Aorta (tissue), 5 donors: ENCODE results near the gene INTS15. TPM values are rescaled to one million over a fixed set of nuclear protein-coding genes. Genes with fewer than 3 reads are reported as not detected.

Source experiments
- ATAC-seq: fragments of 200-7000 bp; cut with Tn5 transposase; one replicate; pipeline ENCODE4 v1.9.1; 2022; ENCODE audit warnings: moderate library complexity; ENCODE audit not compliant: low FRiP score
- DNase-seq, 2 donors: peaks; one replicate each; pipeline ENCODE4 v3.0.0-alpha.2; 2020
- H3K27ac ChIP-seq, 2 donors: one replicate each; pipeline ENCODE4 v1.5.1; 2013; ENCODE audit warnings: low read length in 2 of 2, mild to moderate bottlenecking in 2 of 2, moderate library complexity in 2 of 2, control low read depth in 1 of 2, inconsistent platforms in 1 of 2, low read depth in 1 of 2
- H3K27me3 ChIP-seq, 2 donors: one replicate each; pipeline ENCODE4 v1.6.1; 2013; ENCODE audit warnings: control low read depth in 1 of 2, low read length in 1 of 2, mild to moderate bottlenecking in 1 of 2, moderate library complexity in 1 of 2; ENCODE audit not compliant: insufficient read depth in 2 of 2, control insufficient read depth in 1 of 2
- H3K36me3 ChIP-seq, 2 donors: one replicate each; pipeline ENCODE4 v1.6.1; 2013; ENCODE audit warnings: control low read depth in 1 of 2, low read length in 1 of 2, mild to moderate bottlenecking in 1 of 2; ENCODE audit not compliant: insufficient read depth in 2 of 2, control insufficient read depth in 1 of 2
- H3K4me1 ChIP-seq, 2 donors: one replicate each; pipeline ENCODE4 v1.6.1; 2013; ENCODE audit warnings: low read length in 2 of 2, control low read depth in 1 of 2, mild to moderate bottlenecking in 1 of 2, moderate library complexity in 1 of 2; ENCODE audit not compliant: insufficient read depth in 2 of 2, control insufficient read depth in 1 of 2
- H3K4me3 ChIP-seq, 2 donors: one replicate each; pipeline ENCODE4 v1.5.1; 2013; ENCODE audit warnings: low read length in 2 of 2, control low read depth in 1 of 2, mild to moderate bottlenecking in 1 of 2
- H3K9me3 ChIP-seq: one replicate; pipeline ENCODE4 v1.6.1; 2013; ENCODE audit warnings: mild to moderate bottlenecking, low read length; ENCODE audit not compliant: control insufficient read depth
- WGBS, 2 donors: extraction: QIAGEN DNeasy Blood & Tissue Kit; methylation state at CpG; one replicate each; pipeline ENCODE4 v1.1.7; 2013; 5-methylcytosine and 5-hydroxymethylcytosine counted together
- intact Hi-C, 2 donors: fragments of 100-400 bp; cut with DNase I; formaldehyde crosslinking; loops; one replicate each; pipeline versions ENCODE4 v1.14.2 to v1.15.0; 2022
- polyA plus RNA-seq, 2 donors: library from polyadenylated mRNA; stranded (reverse); fragments of 200-250 nt; gene quantifications; one replicate each; pipeline ENCODE4 v1.2.3, GENCODE V29; 2013
- total RNA-seq, 2 donors: library from RNA; stranded (reverse); fragmentation: NEBNext Ultra II Directional; extraction: Animal tissue kit (Norgen Biotek cat#: 25700); gene quantifications; one replicate each; pipeline ENCODE4 v1.2.1, GENCODE V29; 2021
- donor health status: healthy with polysubstance abuse.
- donor health status: Bipolar disorder and iron deficiency.
- donor health status: DM: no; HTN: no; CAD: no.
- donor health status: DM: no; HTN: no; CAD: no.
- donor health status: DM: yes; HTN: yes; CAD: no.

Gene INTS15
- total and polyA plus RNA-seq, 4 donors, result 12.8 to 28.8 (median 24.5) TPM

DNA sequence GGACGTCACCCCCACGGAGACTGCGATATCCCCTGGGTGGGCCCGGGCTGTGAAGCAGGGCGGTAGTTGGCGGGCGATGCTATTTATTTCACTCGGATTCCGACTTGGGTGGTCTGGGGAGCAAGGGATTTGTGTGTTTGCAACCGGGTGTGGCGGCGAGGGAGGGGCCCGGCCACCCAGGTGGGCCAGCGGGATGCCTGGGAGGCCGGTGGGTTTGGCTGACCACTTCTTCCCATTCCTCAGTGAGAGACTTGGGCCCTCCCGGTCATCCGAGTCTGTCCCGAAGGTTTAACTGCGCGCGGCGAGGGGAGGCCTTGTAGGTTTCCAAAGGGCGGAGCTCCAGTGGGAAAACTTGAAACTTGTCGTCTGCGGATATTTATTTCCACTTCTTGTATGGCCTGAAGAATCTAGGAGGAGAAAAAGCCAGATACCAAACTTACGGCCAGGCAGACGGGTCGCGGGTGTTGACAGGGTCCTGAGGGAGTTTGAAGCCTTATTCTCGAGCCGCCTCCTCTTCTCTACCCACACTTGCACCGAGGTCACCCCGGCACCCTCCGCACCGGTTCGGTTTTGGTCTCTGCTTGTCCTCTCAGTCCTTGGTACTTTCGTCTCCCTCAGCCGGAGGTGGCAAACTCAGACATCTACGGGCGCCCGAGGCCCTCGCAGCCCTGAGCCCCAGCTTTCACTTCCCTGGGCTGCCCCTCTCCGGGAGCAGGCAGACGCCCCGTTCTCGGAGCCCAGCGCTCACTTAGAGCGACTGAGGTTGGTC lies 65.2 kb downstream of the INTS15 start:
- WGBS, 2 donors, result 92 to 93% methylated on average over 48 of the region's 48 CpGs
- DNase-seq (no peak), ATAC-seq (no peak)
- H3K27me3 ChIP-seq, result no peaks in the 10 kb centered on the region
- no peak overlapping the region for H3K27ac ChIP-seq
- intact Hi-C loops, result no loop called here
- no peaks in the 10 kb centered on the region for H3K4me1 ChIP-seq
- H3K9me3 ChIP-seq, result peaks cover 1% of the 10 kb centered on the region
- no peak overlapping the region for H3K4me3 ChIP-seq
- peaks cover 7 to 9% of the 10 kb centered on the region in 2 donors for H3K36me3 ChIP-seq

DNA sequence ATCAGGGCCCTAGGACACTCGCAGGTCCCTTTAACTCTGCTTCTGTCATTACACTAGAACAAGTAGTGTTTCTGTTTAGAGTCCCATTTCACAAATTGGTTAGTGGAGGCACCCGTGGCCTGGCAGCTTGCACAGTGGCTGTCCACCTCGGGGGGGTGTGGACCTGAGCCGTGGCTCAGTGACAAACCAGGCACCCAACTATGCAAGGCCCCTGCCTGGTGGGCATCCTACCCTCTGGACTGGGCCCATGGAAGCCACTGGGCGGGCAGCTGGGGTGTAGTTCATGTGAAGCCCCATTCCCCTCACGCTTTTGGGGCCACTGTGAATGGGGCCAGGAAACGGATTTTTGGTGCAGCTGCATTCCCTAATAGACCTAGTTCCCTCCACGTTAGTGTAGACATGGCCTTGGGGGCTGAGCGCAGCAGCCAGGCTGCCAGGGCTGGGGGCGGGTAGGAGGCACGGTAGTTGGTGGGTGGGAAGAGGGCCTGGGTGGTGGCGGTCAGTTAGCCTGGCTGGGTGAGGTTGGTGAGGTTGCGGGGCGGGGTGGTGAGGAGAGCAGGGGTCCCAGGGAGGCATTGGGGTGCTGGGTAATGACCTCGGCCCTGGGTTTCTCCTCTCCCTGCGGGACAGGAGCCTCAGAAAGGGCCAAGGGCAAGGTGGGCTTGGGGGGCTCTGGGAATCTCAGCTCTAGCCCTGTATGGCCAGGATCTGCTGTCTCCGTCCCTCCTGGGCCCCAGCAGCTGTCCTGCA lies 66.0 kb downstream of the INTS15 start:
- Histone ChIP-seq H3K4me3 (no peak overlapping the region), H3K9me3 (peaks cover 1% of the 10 kb centered on the region), H3K27ac (no peak overlapping the region), H3K36me3 (peaks cover 7 to 9% of the 10 kb centered on the region in 2 donors), H3K27me3 (no peaks in the 10 kb centered on the region), H3K4me1 (no peaks in the 10 kb centered on the region)
- intact Hi-C loops, result no loop called here
- WGBS, 2 donors, result 91 to 94% methylated on average over 16 to 17 of the region's 17 CpGs
- ATAC-seq (no peak), DNase-seq (no peak)

DNA sequence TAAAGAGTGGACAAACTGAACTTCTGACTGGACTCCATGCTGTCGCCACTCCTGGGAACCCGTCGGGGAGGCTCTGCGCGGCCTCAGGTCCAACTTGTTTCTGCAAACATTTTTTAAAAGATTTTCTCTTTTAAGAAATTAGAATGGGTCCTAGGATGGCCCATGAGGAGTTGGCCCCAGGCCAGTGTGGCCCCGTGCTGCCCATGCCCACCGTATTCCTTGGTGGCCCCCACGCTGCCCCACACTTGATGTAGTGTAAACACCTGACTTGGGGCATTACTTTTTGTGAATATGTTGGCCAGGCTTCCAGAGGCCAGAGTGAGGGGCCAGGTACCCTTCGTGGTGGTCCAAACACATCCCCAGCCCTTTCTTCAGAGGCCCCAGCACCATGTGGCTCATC lies 66.6 kb downstream of the INTS15 start:
- peaks cover 7 to 9% of the 10 kb centered on the region in 2 donors for H3K36me3 ChIP-seq
- no peaks in the 10 kb centered on the region for H3K27me3 ChIP-seq
- WGBS, 2 donors, result 93 to 96% methylated on average over 9 of the region's 9 CpGs
- no peak overlapping the region for H3K4me3 ChIP-seq
- peaks cover 1% of the 10 kb centered on the region for H3K9me3 ChIP-seq
- intact Hi-C loops, result no loop called here
- H3K4me1 ChIP-seq, result no peaks in the 10 kb centered on the region
- H3K27ac ChIP-seq, result no peak overlapping the region
- ATAC-seq (no peak), DNase-seq (no peak)

Other genes starting within 250 kb of the INTS15 start
- 10 to 100 TPM; 12.0 to 12.1 TPM for gene FAM220A, start 241.1 kb upstream of the INTS15 start, total RNA-seq
- gene FAM220A, start 241.1 kb upstream of the INTS15 start, polyA plus RNA-seq, result 10 to 100 TPM; 10.8 to 14.0 TPM
- 100 to 1,000 TPM; 216 to 217 TPM for gene RAC1, start 215.5 kb upstream of the INTS15 start, total RNA-seq
- gene RAC1, start 215.5 kb upstream of the INTS15 start, polyA plus RNA-seq, result 100 to 1,000 TPM; 234 to 235 TPM
- gene DAGLB, start 142.1 kb upstream of the INTS15 start, total RNA-seq, result 10 to 100 TPM; 15.5 to 19.7 TPM
- gene DAGLB, start 142.1 kb upstream of the INTS15 start, polyA plus RNA-seq, result 10 to 100 TPM in 1 of 2 donors, 1 to 10 TPM in 1; 3.6 to 18.0 TPM
- gene KDELR2, start 105.9 kb upstream of the INTS15 start, total RNA-seq, result 100 to 1,000 TPM; 137 to 138 TPM
- 100 to 1,000 TPM; 100 to 131 TPM for gene KDELR2, start 105.9 kb upstream of the INTS15 start, polyA plus RNA-seq
- gene GRID2IP, start 38.6 kb upstream of the INTS15 start, total RNA-seq, result under 1 TPM; 0.16 to 0.39 TPM
- gene GRID2IP, start 38.6 kb upstream of the INTS15 start, polyA plus RNA-seq, result under 1 TPM in 1 of 2 donors, not detected in 1; 0.25 TPM
- gene ZDHHC4, start 12.6 kb upstream of the INTS15 start, total RNA-seq, result 10 to 100 TPM; 33.8 to 36.2 TPM
- 10 to 100 TPM; 48.7 to 49.8 TPM for gene ZDHHC4, start 12.6 kb upstream of the INTS15 start, polyA plus RNA-seq
- gene ZNF853, start 25.6 kb downstream of the INTS15 start, total RNA-seq, result 10 to 100 TPM; 10.9 to 12.2 TPM
- gene ZNF853, start 25.6 kb downstream of the INTS15 start, polyA plus RNA-seq, result 1 to 10 TPM; 4.6 to 5.0 TPM
- 10 to 100 TPM; 24.2 to 42.0 TPM for gene ZNF316, start 47.3 kb downstream of the INTS15 start, total RNA-seq
- gene ZNF316, start 47.3 kb downstream of the INTS15 start, polyA plus RNA-seq, result 10 to 100 TPM in 1 of 2 donors, 1 to 10 TPM in 1; 5.6 to 29.1 TPM
- gene ZNF12, start 116.9 kb downstream of the INTS15 start, total RNA-seq, result 10 to 100 TPM; 23.5 to 26.7 TPM
- gene ZNF12, start 116.9 kb downstream of the INTS15 start, polyA plus RNA-seq, result 10 to 100 TPM in 1 of 2 donors, 1 to 10 TPM in 1; 8.9 to 17.0 TPM
- gene RSPH10B2, start 164.1 kb downstream of the INTS15 start, total RNA-seq, result under 1 TPM; 0.21 to 0.39 TPM
- not detected for gene RSPH10B2, start 164.1 kb downstream of the INTS15 start, polyA plus RNA-seq
- 10 to 100 TPM; 60.1 to 74.4 TPM for gene CCZ1B, start 236.3 kb downstream of the INTS15 start, total RNA-seq
- 10 to 100 TPM; 16.8 to 38.0 TPM for gene CCZ1B, start 236.3 kb downstream of the INTS15 start, polyA plus RNA-seq